NCI-H748 (cell line): Measurements from ENCODE around the gene ARHGEF2.

Source experiments
- DNase-seq: peaks from one replicate; lab custom pipeline; 2025; ENCODE audit not compliant: unreplicated experiment; lab: John Stamatoyannopoulos, UW

ARHGEF2 gene

DNA sequence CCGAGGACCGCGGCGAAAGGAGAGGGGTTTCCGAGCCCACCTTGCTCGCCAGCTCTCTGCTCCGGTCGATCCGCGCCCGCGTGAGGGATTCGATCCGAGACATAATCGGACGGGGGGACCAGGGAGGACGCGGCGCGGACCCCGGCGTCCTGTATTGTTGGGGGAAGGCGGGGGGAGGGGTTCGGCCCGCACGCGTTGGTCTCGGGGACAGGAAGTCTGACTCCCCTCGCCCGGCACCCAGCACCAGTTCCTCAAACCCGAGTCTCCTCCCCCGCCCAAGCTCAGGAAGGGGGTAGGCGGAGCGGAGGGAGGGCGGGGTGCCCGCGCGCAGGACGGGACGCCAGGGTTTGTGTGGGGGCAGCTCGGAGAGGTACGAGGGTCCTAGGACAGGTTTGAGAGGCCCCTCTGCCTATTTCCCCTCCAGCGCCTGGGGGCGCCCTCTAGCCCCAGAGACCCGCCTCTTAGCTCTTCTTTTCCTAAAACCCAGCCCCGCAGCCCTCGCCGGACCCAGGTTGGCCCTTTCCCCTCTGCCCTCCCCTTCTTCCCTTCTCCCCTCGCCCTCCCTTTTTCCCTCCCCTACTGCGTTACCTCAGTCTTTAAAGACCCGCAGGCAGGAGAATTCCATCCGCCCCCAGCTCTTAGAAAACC is at the start of gene ARHGEF2:
Gene ARHGEF2 (minus strand): TSS at position 223 of the 648 bp plus-strand sequence. CDS start 120 bp downstream, at position 103.
- DNase-seq = peak; percentile 67

GRCh38 chr1:156026588-156026987 is 48.2 kb upstream of the ARHGEF2 start:
- no peak for DNase-seq

DNA sequence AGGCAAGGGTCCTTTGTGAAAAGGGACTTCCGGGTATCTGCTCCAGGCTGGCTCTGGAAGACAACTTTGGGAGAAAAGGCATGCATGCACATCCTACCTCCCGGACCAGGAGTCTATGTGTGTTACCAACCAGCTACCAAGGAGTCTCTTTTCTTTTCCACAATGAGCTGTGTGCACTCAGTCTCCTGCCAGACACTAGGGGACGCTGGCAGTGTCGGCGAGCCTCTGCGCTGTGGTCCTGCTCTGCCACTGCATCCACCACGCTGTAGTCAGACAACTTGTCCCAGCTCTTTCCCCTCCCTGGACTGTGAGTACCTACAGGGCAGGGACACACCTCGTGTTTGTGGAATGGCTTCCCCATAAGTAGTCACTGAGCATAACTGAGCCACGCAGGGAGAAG is 47.5 kb upstream of the ARHGEF2 start:
- DNase-seq = peak; percentile 69

DNA sequence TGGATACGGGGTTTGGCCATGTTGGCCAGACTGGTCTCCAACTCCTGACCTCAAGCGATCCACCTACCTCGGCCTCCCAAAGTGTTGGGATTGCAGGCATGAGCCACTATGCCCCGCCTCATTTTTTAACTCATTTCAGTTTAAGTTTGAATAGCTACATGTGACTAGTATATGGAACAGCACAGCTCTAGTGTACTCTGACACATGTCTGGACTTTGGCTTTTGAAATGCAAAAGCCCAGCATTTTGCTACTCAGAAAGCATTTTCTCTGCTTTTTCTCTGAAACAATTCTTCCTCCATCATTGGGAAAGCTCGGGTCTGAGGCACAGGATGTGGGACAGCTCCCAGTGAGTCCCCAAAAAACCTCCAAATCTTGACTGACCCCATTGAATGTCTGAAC is 46.5 kb upstream of the ARHGEF2 start:
- no peak for DNase-seq

DNA sequence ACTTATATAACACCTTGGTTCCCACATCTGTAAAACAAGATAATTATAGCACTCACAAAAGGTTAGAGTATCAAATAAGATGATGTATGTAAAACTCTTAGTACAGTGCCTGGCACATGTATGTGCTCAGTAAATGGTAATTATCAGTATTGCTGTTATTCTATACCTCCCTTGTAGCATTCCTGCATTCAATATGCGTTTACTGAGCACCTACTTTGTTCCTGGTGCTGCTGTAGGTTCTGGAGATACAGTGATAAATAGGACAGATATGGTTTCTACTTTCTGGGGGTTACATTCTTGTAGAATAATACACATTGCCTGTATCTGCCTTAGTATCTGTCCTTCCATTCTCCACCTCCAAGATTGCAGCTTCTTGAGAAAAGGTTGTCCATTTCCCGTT is 43.6 kb upstream of the ARHGEF2 start:
- no peak for DNase-seq

DNA sequence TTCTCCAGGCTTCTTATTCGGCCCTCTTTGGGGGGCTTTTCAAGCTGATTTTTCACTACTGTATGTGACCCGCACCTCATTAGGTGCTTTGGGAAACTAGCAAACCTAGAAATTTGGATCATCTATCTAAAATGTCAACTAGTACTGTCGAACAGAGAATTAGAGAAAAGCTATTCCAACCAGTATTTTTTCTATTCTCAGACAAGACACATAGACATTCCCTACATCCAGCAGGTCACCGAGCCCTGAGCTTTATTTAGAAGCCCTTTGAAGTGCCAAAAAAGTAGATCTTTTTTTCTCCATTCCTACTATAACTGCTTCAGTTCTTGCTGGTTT is 42.7 kb upstream of the ARHGEF2 start:
- DNase-seq = no peak

GRCh38 chr1:156020293-156021092 is 42.1 kb upstream of the ARHGEF2 start, which contains the start of gene SSR2:
TSS of gene SSR2 (minus strand) at chr1:156020951. CDS start at chr1:156020167, 784 bp downstream.
- peak; percentile 95 for DNase-seq

GRCh38 chr1:156019946-156020292 is 41.6 kb upstream of the ARHGEF2 start:
- DNase-seq = no peak

GRCh38 chr1:156014829-156015228 is 36.5 kb upstream of the ARHGEF2 start:
- DNase-seq = no peak

GRCh38 chr1:156012051-156012817 is 33.9 kb upstream of the ARHGEF2 start:
- no peak for DNase-seq

DNA sequence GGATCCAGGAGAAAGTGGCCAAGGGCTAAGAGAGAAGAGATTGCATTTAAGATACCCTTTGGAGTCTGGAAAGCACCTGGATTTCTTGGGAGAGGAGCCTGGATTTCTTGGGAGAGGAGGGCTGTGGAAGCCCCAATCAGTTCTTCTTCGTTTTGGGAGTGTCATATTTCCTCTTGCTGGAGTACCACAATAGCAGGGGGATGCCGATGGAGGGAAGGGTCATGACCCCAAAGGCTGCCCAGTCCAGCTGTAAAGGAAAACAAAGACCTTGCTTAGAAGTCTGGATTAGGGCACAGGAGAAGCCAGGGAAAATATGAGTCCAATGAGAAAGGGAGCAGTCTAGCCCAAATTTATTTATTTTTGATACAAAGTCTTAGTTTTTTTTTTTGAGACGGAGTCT is 31.1 kb upstream of the ARHGEF2 start:
- no peak for DNase-seq

- DNase-seq = no peak
These were observed 28.5 kb upstream of the ARHGEF2 start for GRCh38 chr1:156006666-156007376.

DNA sequence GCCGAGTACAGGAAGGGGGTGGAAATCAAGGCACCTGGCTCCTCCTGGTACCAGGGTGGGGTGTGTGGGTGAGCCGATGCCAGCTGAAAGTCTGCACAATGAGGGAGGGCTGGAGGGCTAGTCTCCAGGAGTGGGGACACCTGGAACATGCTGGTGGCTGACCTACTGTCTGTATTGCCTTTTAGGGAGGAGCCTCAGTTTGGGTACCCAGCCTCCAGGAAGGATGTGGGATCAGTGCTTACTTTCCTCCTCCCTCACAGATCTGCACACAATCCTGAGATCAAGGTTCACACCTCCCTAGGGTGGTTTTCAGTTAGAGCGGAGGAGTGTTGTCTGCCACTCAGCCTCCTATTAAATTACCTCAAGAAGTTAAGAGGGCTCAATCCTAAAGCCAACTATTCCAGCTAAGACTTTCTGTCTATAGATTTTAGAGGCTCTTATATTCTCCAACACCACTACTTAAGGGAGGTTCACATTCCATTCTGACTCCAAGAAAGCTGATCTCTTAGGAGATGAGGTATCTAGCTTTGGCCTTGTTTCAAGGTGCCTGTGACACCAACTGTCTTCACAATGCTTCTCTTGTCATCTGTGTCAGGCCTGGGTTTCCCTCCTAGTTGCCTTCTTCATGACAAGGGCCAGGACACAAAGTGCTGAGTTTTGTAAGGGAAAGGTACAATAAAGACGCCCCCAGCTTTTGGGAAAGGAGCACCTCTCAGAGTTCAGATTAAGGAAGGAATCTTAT is 26.7 kb upstream of the ARHGEF2 start:
- no peak for DNase-seq

GRCh38 chr1:156003923-156004188 is 25.5 kb upstream of the ARHGEF2 start:
- DNase-seq = no peak

DNA sequence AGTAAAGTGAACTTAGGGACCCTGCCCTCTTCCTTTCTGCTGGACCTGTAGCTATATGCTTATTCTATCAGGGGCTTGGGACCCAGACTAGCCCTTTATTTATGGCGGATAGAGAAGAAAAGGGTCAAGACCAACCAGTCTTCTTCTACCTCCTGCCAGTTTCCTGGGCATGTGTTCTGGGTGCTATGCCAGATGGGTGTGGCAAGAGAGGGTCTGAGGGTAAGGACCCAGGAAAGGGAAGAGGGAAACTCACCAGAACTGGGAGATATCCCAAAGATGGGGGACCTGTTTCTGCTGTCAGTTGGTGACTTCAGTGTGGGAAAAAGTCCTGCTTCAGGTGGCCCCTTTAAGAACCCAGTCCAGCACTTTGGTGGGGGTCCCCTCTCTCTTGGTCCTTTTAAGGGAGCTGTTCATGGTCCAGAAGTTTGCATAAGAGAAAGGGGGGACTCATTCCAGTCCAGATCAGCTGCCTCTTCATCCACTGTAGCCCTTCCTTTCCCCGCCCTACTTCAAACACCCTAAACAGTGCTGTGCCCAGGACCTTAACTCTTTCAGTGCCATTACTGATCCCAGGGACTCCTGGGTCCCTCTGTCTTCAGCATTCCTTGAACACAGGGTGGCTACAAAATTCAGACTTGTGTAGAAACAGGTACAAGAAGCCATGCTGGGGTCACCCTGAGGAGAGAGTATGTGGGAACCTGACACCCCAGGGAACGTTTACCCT is 24.0 kb upstream of the ARHGEF2 start:
- no peak for DNase-seq

- DNase-seq = no peak
These were observed 23.4 kb upstream of the ARHGEF2 start for GRCh38 chr1:156001662-156002171.

GRCh38 chr1:156001021-156001661 is 22.8 kb upstream of the ARHGEF2 start:
- no peak for DNase-seq

GRCh38 chr1:155999964-156000363 is 21.6 kb upstream of the ARHGEF2 start:
- DNase-seq = no peak

GRCh38 chr1:155996166-155996565 is 17.8 kb upstream of the ARHGEF2 start:
- DNase-seq = no peak
